Measurements from ENCODE around the gene AKT2. TPM values are rescaled to one million over a fixed set of nuclear protein-coding genes. Genes with fewer than 3 reads are reported as not detected.

The AKT2 gene
- total RNA-seq, 1 experiment from 2014 or later = 182 TPM

DNA sequence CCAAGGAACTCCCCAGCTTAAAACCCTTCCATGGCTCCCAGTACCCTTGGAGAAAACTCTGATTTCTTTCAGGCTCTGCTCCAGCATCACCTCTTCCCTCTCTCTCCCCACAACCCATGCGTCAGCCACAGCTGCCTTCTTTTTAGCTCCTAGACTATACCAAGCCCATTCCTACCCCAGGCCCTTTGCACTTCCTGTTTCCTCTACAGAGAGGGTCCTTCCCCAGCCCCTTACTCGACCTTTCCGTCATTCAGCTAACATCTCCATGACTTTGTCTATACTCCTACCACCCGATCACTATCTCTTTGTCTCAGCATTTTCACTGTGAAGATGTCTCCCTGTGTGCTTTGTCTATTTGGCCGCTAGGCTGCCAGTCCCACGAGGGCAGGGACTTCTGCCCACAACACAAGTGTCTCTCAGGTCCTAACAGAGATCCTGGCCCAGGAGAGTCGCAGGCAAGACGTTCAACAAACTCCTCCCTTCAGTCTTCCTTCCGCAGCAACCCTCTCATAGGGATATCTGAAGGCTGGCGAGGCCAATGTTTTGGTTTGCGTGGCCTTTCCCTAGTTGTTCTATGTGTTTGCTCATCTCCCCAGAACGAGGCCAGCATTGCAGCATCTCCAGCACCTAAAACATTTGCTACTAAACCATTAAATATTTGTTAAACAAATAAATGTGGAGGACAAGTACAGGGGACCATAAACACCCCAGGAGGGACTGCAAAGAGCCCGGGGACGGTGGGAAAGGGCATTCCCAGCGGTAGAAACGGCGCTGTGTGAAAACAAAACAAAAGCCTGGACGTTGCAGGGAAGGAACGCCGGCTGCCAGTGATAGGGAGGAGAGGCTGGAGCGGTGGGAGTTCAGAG, 59.5 kb downstream of the AKT2 start:
- H3K27ac Mint-ChIP-seq (ENCODE audit: unreplicated experiment) = peak overlapping the region; percentile 18
- peak overlapping the region; percentile 51 for H3K4me3 Mint-ChIP-seq (ENCODE audit: low read depth, unreplicated experiment)
- H3K9me3 Mint-ChIP-seq (ENCODE audit: low read depth, unreplicated experiment) = peaks cover 6% of the 10 kb centered on the region
- H3K36me3 Mint-ChIP-seq (ENCODE audit: insufficient read depth, unreplicated experiment) = peaks cover 28% of the 10 kb centered on the region
- BruUV-seq (replicated peaks) = no TSS peak
- H3K27me3 Mint-ChIP-seq (ENCODE audit: unreplicated experiment) = peaks cover 43% of the 10 kb centered on the region
- no peak for DNase-seq
- CTCF ChIA-PET = no interaction called here
- H3K4me1 Mint-ChIP-seq (ENCODE audit: low read depth, unreplicated experiment) = peaks cover 38% of the 10 kb centered on the region
- intact Hi-C loops (cut with micrococcal nuclease; ENCODE audit: unreplicated experiment) = no loop called here
- TF ChIP-seq CTCF (IDR thresholded peaks at IDR 0.05; ENCODE audit: unreplicated experiment) = no peak

DNA sequence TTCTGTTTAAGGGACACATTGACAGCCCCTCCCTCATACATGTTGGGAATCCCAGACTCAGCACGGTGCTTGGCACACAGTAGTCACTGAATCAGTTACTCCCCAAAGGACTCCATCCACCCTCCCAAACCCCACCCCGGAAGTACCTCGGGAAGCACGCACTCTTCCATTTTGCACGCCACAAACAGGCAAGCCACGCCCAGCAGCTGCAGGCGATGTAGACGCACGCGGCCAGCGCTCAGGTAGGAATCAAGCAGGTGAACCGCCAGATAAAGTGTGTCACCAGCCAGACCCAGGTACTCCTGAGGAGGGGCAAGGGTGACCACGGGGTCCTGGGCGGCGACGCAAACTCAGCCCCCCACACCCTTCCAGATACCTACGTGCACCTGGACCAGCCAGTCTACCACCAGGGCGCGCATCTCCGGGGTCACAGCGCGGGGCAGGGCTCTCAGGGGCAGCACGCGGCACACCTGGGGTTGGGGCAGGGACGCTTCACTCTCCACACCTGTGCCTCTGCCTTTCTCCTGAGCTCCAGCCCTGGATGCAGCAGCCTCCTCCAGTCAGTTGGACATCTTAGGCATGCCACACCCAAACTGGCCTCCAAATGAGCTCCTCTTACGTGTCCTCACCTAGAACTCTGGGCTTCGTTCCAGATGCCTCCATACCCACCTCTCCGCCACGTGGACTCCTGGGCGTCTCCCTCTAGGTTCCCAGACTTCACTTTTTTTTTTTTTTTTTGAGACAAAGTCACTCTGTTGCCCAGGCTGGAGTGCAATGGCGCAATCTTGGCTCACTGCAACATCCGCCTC, 60.6 kb downstream of the AKT2 start:
- peaks cover 33% of the 10 kb centered on the region for H3K36me3 Mint-ChIP-seq (ENCODE audit: insufficient read depth, unreplicated experiment)
- CTCF ChIA-PET = interaction anchor here (0.6 kb wide), 1 partner anchor 59 kb away, joined by 3 read pairs; no protein-coding TSS in a partner anchor
- H3K27me3 Mint-ChIP-seq (ENCODE audit: unreplicated experiment) = peaks cover 43% of the 10 kb centered on the region
- H3K4me3 Mint-ChIP-seq (ENCODE audit: low read depth, unreplicated experiment) = peak overlapping the region; percentile 51
- H3K9me3 Mint-ChIP-seq (ENCODE audit: low read depth, unreplicated experiment) = peaks cover 6% of the 10 kb centered on the region
- intact Hi-C loops (cut with micrococcal nuclease; ENCODE audit: unreplicated experiment) = no loop called here
- no peak overlapping the region for H3K27ac Mint-ChIP-seq (ENCODE audit: unreplicated experiment)
- TF ChIP-seq CTCF (IDR thresholded peaks at IDR 0.05; ENCODE audit: unreplicated experiment) = no peak
- no TSS peak for BruUV-seq (replicated peaks)
- DNase-seq = peak; percentile 35
- H3K4me1 Mint-ChIP-seq (ENCODE audit: low read depth, unreplicated experiment) = peaks cover 48% of the 10 kb centered on the region

GRCh38 chr19:40223135-40223822, 61.9 kb downstream of the AKT2 start:
- no peak overlapping the region for H3K27ac Mint-ChIP-seq (ENCODE audit: unreplicated experiment)
- intact Hi-C loops (cut with micrococcal nuclease; ENCODE audit: unreplicated experiment) = no loop called here
- no peak overlapping the region for H3K4me3 Mint-ChIP-seq (ENCODE audit: low read depth, unreplicated experiment)
- H3K27me3 Mint-ChIP-seq (ENCODE audit: unreplicated experiment) = peaks cover 41% of the 10 kb centered on the region
- H3K4me1 Mint-ChIP-seq (ENCODE audit: low read depth, unreplicated experiment) = peaks cover 58% of the 10 kb centered on the region
- BruUV-seq (replicated peaks) = no TSS peak
- H3K9me3 Mint-ChIP-seq (ENCODE audit: low read depth, unreplicated experiment) = peaks cover 6% of the 10 kb centered on the region
- CTCF ChIA-PET = no interaction called here
- H3K36me3 Mint-ChIP-seq (ENCODE audit: insufficient read depth, unreplicated experiment) = peaks cover 31% of the 10 kb centered on the region
- DNase-seq = peak; percentile 27
- no peak for TF ChIP-seq CTCF (IDR thresholded peaks at IDR 0.05; ENCODE audit: unreplicated experiment)

GRCh38 chr19:40221858-40222619, 63.1 kb downstream of the AKT2 start:
- H3K27ac Mint-ChIP-seq (ENCODE audit: unreplicated experiment) = peak overlapping the region; percentile 82
- H3K4me3 Mint-ChIP-seq (ENCODE audit: low read depth, unreplicated experiment) = peak overlapping the region; percentile 12
- peak; percentile 90 for TF ChIP-seq CTCF (IDR thresholded peaks at IDR 0.05; ENCODE audit: unreplicated experiment)
- peak; percentile 82 for DNase-seq
- peaks cover 60% of the 10 kb centered on the region for H3K4me1 Mint-ChIP-seq (ENCODE audit: low read depth, unreplicated experiment)
- peaks cover 6% of the 10 kb centered on the region for H3K9me3 Mint-ChIP-seq (ENCODE audit: low read depth, unreplicated experiment)
- intact Hi-C loops (cut with micrococcal nuclease; ENCODE audit: unreplicated experiment) = loop anchor here (1.0 kb wide), 1 partner anchor 82 kb away; no protein-coding TSS in a partner anchor
- peaks cover 32% of the 10 kb centered on the region for H3K27me3 Mint-ChIP-seq (ENCODE audit: unreplicated experiment)
- CTCF ChIA-PET = no interaction called here
- no TSS peak for BruUV-seq (replicated peaks)
- peaks cover 33% of the 10 kb centered on the region for H3K36me3 Mint-ChIP-seq (ENCODE audit: insufficient read depth, unreplicated experiment)
